ENCODE results near the gene SEC14L3. TPM values are rescaled to one million over a fixed set of nuclear protein-coding genes. Genes with fewer than 3 reads are reported as not detected.

The SEC14L3 gene
- total RNA-seq, 1 experiment from 2014 or later: not detected

DNA sequence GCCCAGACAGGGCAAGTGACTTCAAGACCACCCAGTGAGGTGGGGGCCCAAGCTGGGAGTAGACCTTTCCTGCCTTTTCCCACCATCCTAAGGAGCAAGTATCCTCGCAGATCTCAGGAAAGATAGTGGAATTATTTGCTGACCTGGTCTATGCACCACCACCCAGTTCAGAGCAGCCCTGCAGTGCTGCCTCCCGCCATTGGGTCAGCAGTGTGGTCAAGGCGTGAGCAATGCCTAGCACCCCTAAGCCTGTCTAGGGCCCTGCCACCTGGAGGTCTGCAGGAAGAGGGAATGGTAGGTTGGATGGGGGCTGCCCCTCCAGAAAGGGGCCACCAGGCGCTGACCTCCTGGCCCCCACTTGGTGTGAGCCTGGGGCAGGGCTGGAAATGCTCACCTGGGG is 39.7 kb downstream of the SEC14L3 start:
- no peak for DNase-seq
- Mint-ChIP-seq H3K27me3 (ENCODE audit: unreplicated experiment) (no peaks in the 10 kb centered on the region), H3K4me1 (ENCODE audit: low read depth, unreplicated experiment) (peaks cover 15% of the 10 kb centered on the region), H3K36me3 (ENCODE audit: insufficient read depth, unreplicated experiment) (peaks cover 9% of the 10 kb centered on the region), H3K9me3 (ENCODE audit: low read depth, unreplicated experiment) (peaks cover 3% of the 10 kb centered on the region), H3K4me3 (ENCODE audit: low read depth, unreplicated experiment) (no peak overlapping the region), H3K27ac (ENCODE audit: unreplicated experiment) (no peak overlapping the region)
- CTCF ChIA-PET: interaction anchor here (1.1 kb wide), 1 partner anchor 41 kb away, joined by 4 read pairs; no protein-coding TSS in a partner anchor
- TF ChIP-seq, protein P1, sequence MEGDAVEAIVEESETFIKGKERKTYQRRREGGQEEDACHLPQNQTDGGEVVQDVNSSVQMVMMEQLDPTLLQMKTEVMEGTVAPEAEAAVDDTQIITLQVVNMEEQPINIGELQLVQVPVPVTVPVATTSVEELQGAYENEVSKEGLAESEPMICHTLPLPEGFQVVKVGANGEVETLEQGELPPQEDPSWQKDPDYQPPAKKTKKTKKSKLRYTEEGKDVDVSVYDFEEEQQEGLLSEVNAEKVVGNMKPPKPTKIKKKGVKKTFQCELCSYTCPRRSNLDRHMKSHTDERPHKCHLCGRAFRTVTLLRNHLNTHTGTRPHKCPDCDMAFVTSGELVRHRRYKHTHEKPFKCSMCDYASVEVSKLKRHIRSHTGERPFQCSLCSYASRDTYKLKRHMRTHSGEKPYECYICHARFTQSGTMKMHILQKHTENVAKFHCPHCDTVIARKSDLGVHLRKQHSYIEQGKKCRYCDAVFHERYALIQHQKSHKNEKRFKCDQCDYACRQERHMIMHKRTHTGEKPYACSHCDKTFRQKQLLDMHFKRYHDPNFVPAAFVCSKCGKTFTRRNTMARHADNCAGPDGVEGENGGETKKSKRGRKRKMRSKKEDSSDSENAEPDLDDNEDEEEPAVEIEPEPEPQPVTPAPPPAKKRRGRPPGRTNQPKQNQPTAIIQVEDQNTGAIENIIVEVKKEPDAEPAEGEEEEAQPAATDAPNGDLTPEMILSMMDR (IDR thresholded peaks at IDR 0.05; ENCODE audit: unreplicated experiment): no peak
- BruUV-seq (replicated peaks): no TSS peak
- intact Hi-C loops (cut with micrococcal nuclease; ENCODE audit: unreplicated experiment): no loop called here

DNA sequence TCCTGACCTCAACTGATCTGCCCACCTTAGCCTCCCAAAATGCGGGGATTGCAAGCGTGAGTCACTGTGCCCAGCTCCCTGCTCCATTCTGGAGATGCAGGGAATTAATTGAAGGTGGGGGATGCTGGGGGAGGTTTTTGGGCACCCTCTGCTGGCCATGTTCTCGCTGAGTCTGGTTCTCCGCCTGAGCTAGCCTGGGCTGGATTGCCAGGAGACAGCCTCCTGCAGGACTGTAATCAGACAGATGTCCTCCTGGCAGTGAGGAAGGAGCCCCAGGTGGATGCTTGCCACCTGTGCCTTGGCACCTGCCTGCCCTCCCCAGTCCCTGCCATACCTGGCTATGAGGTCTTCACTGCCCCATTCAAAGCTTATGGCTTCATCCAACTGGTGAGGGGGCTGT is 40.9 kb downstream of the SEC14L3 start:
- H3K4me3 Mint-ChIP-seq (ENCODE audit: low read depth, unreplicated experiment): no peak overlapping the region
- H3K27me3 Mint-ChIP-seq (ENCODE audit: unreplicated experiment): no peaks in the 10 kb centered on the region
- peaks cover 3% of the 10 kb centered on the region for H3K9me3 Mint-ChIP-seq (ENCODE audit: low read depth, unreplicated experiment)
- peaks cover 21% of the 10 kb centered on the region for H3K36me3 Mint-ChIP-seq (ENCODE audit: insufficient read depth, unreplicated experiment)
- intact Hi-C loops (cut with micrococcal nuclease; ENCODE audit: unreplicated experiment): no loop called here
- TF ChIP-seq, protein P1 (IDR thresholded peaks at IDR 0.05; ENCODE audit: unreplicated experiment): no peak
- no peak for DNase-seq
- H3K27ac Mint-ChIP-seq (ENCODE audit: unreplicated experiment): no peak overlapping the region
- H3K4me1 Mint-ChIP-seq (ENCODE audit: low read depth, unreplicated experiment): peaks cover 20% of the 10 kb centered on the region
- CTCF ChIA-PET: interaction anchor here (1.1 kb wide), 1 partner anchor 40 kb away, joined by 4 read pairs; no protein-coding TSS in a partner anchor
- no TSS peak for BruUV-seq (replicated peaks)

DNA sequence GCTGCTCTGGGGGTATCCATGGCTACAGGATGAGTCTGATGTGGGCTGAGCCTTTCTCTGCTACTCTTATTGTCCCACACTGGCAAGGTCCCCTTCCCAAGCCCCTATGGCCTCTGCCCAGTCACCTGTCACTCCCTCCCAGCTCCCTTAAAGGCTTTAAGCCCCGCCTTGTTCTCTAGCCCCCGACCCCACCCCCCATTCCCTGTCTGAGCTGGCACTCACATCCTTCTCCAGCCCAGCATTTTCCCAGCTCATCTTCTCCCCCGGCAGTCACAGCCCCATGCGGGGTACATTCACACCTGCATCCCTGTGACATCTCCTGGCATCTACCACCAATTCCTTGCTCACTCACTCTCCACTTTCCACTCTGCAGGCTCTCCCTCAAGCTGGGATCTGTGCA is 41.9 kb downstream of the SEC14L3 start:
- no peaks in the 10 kb centered on the region for H3K27me3 Mint-ChIP-seq (ENCODE audit: unreplicated experiment)
- H3K27ac Mint-ChIP-seq (ENCODE audit: unreplicated experiment): no peak overlapping the region
- CTCF ChIA-PET: no interaction called here
- H3K4me1 Mint-ChIP-seq (ENCODE audit: low read depth, unreplicated experiment): peaks cover 19% of the 10 kb centered on the region
- no peaks in the 10 kb centered on the region for H3K9me3 Mint-ChIP-seq (ENCODE audit: low read depth, unreplicated experiment)
- H3K36me3 Mint-ChIP-seq (ENCODE audit: insufficient read depth, unreplicated experiment): peaks cover 31% of the 10 kb centered on the region
- TF ChIP-seq, protein P1 (IDR thresholded peaks at IDR 0.05; ENCODE audit: unreplicated experiment): no peak
- H3K4me3 Mint-ChIP-seq (ENCODE audit: low read depth, unreplicated experiment): no peak overlapping the region
- no TSS peak for BruUV-seq (replicated peaks)
- DNase-seq: no peak
- intact Hi-C loops (cut with micrococcal nuclease; ENCODE audit: unreplicated experiment): no loop called here

DNA sequence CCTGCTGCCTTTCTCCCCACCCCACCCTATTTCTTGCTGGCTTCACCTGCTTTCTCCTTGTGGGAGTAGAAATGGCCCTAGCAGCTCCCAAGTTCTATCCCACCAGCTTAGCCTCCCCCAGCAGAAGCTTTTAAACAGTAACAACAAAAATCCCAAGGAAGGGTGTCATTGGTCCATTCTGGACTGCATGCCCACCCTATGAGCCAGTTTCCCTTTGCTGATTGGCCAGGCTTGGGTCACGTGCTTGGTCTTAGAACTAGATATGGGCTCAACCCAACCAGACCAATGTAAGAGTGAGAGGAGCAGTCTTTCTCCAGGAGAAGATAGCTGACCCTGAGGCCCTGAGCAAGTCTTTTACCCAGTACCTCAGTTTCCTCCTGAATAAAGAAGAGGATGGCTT is 43.9 kb downstream of the SEC14L3 start:
- Mint-ChIP-seq H3K4me1 (ENCODE audit: low read depth, unreplicated experiment) (peaks cover 23% of the 10 kb centered on the region), H3K36me3 (ENCODE audit: insufficient read depth, unreplicated experiment) (peaks cover 51% of the 10 kb centered on the region), H3K27ac (ENCODE audit: unreplicated experiment) (peak overlapping the region; percentile 5), H3K9me3 (ENCODE audit: low read depth, unreplicated experiment) (no peaks in the 10 kb centered on the region), H3K4me3 (ENCODE audit: low read depth, unreplicated experiment) (no peak overlapping the region), H3K27me3 (ENCODE audit: unreplicated experiment) (no peaks in the 10 kb centered on the region)
- CTCF ChIA-PET: no interaction called here
- TF ChIP-seq, protein P1 (IDR thresholded peaks at IDR 0.05; ENCODE audit: unreplicated experiment): no peak
- intact Hi-C loops (cut with micrococcal nuclease; ENCODE audit: unreplicated experiment): no loop called here
- no TSS peak for BruUV-seq (replicated peaks)
- no peak for DNase-seq
